Prostate gland (tissue), 2 donors: ENCODE measurements around the gene RASA1.

Experiments used
- POLR2A ChIP-seq: fragments of 450-650 bp; IDR thresholded peaks from one replicate; pipeline ENCODE4 v1.6.1; 2016; ENCODE audit warnings: antibody characterized with exemption, mild to moderate bottlenecking
- TF ChIP-seq, protein P1 (sequence below), 4 experiments: fragments of 200-600 bp in 2 of 4; fragments of 450-650 bp in 2 of 4; sonication (generic) in 2 of 4; IDR thresholded peaks; 1 replicate in 3 of 4; 2 replicates in 1 of 4; pipeline ENCODE4 v1.5.1; 2016 to 2019; ENCODE audit warnings: antibody characterized with exemption in 4 of 4, mild to moderate bottlenecking in 2 of 4, moderate library complexity in 2 of 4

DNA sequence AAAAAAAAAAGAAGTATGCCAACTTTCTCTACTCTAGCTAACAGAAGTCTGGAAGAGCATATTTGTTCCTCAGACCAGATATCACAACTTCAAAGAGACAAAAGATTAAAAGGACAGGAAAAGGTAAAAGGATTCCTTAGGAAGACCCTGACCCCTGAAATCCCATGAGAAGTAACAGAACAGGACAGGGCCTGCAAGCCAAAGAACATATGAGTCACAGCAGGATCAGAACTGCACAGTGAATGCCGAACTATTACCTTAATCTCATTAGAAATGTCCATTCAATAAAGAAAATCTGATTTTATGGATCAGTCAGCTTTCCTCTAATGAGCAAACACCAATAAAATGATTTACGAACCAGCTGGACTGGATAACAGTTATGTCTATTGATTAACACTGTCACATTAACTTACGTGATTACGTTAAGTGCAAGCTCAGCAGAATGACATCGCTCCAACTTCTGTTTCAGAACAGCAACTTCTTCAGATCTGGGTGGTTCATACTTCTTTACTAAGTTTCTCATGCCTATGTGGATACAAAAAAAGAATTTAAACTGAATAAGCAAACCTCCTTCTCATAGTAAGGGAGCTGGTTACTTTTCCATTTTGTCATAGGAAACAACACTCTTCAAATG is 131.4 kb downstream of the RASA1 start:
- TF ChIP-seq, protein P1, sequence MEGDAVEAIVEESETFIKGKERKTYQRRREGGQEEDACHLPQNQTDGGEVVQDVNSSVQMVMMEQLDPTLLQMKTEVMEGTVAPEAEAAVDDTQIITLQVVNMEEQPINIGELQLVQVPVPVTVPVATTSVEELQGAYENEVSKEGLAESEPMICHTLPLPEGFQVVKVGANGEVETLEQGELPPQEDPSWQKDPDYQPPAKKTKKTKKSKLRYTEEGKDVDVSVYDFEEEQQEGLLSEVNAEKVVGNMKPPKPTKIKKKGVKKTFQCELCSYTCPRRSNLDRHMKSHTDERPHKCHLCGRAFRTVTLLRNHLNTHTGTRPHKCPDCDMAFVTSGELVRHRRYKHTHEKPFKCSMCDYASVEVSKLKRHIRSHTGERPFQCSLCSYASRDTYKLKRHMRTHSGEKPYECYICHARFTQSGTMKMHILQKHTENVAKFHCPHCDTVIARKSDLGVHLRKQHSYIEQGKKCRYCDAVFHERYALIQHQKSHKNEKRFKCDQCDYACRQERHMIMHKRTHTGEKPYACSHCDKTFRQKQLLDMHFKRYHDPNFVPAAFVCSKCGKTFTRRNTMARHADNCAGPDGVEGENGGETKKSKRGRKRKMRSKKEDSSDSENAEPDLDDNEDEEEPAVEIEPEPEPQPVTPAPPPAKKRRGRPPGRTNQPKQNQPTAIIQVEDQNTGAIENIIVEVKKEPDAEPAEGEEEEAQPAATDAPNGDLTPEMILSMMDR (IDR thresholded peaks at IDR 0.05), result no peak
- TF ChIP-seq POLR2A, result no peak
